Eye (tissue), 1 donor: ENCODE data around the gene ADAM19.
A peak's percentile ranks its signal among the peaks of the same experiment; 100 is the strongest.

Experiments used
- DNase-seq: peaks from one replicate; pipeline ENCODE4 v3.0.0-alpha.2; 2015

The ADAM19 gene

GRCh38 chr5:157541447-157542118, 34.0 kb downstream of the ADAM19 start:
- DNase-seq = no peak

- peak; percentile 37 for DNase-seq
Observed at GRCh38 chr5:157540707-157541446, 34.7 kb downstream of the ADAM19 start.

DNA sequence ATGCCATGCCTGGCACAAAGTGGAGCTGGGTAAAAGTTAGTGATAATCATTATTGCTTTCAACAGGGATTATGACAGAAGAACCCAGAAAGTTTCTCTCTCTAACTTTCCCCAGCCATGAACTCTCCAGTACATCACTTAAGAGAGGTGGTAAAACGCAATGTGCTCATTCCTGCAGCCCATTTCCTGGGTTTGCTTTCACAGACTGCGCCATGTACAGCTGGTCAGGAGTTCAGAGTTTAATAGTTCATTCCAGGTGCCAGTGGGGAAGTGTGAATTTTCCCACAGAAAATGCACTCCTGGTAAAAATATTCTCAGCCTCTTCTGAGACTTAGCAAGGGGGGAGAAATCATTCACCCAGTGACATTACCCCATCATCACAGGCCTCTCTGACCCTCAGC, 35.5 kb downstream of the ADAM19 start:
- DNase-seq = no peak

DNA sequence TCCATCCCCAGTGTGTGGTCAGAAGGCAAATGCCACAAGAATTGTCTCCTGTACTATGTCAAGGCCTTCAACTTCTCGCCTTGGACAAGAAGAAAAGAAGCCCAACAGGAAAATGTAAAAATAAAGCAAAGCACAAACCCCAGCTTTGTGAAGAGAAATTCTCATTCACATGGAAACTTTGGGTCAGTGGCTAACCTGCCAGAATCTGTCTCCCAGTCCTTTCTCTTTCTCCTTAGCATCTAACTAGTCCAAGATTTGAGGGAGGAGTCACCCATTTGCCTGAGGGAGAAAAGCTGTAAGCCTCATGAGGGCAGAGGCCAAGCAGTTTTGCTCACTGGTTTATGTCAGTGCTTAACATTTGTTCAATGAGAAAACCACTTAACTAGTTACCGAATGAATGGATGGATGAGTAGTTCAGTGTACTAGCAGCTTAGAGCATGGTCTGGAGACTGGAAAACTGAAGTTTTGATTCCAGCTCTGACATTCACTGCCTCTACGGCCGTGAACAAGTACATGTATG, 36.0 kb downstream of the ADAM19 start:
- DNase-seq = no peak

GRCh38 chr5:157538311-157538710, 37.3 kb downstream of the ADAM19 start:
- no peak for DNase-seq

- DNase-seq = no peak
Observed at GRCh38 chr5:157535042-157535865, 40.3 kb downstream of the ADAM19 start.

DNA sequence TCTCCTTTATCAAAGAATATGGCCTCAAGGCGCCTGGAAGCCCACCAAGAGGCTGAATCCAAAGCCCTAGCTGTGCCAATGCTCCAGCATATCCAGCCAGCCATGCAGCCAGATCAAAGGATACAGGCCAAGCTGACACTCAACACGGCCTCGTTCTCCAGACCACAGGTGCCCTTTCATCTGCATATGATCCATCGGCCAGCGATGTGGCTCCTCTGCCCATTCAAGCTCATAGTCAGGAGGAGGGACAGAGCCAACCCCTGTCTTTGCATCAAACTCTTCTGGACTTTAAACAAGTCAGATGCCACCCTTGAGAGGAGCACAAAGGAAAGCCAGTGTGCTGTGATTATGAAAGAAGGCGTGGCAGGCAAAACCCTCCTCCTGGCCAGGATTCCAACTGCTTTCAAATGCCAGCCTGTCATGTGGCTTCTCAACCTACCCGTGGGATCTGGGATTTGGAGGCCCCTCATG, 42.5 kb downstream of the ADAM19 start:
- no peak for DNase-seq

GRCh38 chr5:157532022-157532421, 43.6 kb downstream of the ADAM19 start:
- no peak for DNase-seq

DNA sequence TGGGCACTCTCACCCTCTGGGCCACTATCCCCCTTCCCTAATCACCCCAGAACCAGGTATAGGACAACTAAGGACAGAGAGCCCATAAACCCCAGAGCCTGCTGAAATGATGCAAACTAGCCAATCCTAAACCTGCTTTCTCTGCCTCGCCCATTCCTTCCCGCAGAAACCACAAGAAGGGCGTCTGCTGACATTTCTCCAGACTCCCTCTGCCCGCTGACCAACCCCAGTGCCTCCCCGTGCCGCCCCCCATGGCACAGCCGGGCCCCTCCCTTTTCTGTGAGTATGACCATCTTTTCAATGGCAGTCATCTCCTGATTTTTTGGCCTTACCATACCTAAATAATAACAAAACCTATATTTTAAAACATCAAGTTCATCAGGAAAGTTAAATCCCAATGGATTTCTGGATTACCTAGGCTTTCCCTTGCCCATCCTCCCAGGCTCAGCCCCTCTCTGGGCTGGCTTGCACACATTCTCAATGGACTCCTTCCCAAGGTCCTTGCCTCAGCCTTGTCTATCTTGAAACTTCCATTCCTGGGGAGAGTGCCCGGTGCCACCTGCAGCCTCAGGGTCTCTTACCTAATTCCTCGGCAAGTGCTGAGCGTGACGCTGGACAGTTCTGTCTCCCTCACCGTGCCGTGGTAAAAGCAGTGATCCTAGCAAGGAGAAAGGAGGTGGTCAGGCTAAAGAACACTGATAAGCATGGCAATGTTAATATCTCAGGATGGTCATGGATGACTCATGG, 45.2 kb downstream of the ADAM19 start:
- DNase-seq = no peak

- DNase-seq = no peak
Observed at GRCh38 chr5:157529002-157529401, 46.6 kb downstream of the ADAM19 start.

DNA sequence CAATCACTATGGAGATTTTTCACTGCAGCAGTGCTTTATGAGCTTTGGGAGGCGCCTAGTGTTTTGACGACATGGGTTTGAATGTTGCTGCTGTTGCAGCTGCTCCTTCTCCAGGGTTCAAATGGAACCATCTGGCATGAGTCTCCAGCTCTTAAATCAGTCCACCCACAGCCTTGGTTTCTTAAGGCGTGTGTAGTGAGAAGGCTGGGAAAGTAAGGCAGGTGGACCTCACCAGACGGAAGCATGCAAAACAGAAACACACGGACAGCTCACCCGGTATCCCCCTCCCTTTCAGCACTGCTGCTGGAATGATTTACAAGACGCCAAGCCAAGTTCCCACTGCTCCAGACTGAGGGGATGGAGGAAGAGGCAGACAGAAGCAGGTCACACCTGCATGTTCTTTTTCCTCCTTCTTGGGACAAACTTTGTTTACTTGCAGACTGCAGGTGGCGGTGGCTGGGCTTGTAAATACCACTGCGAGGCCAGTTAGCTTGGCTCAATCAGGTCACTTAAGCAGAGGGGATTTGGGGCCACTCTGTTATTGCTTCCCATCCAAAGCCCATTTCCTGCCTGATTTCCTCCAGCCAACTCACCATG, 47.4 kb downstream of the ADAM19 start:
- peak; percentile 56 for DNase-seq

DNA sequence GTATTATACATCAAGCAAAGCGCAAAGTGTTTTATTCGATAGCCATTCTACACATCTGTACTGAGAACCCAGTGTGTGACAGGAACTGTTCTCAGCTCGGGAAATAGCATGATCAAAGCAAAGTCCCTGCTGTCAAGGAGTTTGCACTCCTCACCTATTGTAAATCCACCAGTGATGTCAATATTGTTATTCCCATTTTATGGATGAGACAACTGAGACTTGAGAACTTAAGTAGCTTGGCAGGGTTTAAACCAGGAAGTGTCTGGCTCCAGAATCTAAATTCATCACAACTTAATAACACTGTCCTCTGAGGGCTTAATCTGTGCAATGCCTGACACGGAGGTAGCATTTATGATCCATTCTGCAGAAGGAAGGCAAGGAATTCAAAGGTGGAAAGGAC, 50.7 kb downstream of the ADAM19 start:
- no peak for DNase-seq

GRCh38 chr5:157523976-157524375, 51.6 kb downstream of the ADAM19 start:
- DNase-seq = no peak

- DNase-seq = no peak
Observed at GRCh38 chr5:157521704-157522029, 53.9 kb downstream of the ADAM19 start.

- no peak for DNase-seq
Observed at GRCh38 chr5:157520911-157521703, 54.5 kb downstream of the ADAM19 start.

DNA sequence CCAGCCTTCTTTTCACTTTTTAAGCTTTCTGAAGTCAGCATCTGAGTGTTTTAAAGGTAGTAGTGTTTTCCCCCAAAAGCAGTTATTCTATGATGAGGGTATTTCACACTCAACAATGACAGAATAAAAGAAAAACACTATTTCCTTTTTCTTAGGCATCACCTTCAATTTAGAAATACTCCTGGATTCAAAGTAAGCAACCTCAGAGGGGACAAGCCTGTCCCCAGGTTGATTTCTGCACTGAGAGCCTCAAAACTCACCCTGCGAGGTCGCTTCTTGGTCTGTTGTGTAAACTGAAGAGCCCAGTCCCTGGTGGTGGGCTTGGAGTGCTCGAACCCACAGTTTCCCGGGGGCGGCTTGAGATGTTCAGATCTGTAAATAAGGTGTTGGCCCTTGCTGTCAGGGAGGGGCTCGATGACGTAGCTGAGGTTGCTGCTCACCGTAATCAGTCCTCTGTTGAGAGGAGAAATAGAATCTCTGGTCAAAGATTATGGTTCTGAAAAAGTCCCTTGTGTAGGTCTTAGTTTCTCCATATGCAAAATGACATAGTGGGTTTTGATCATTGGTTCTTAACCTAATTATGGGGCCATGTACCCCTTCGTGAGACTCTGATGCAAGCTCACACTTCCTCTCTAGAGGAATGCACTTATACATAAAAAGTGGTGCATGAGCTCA, 55.9 kb downstream of the ADAM19 start:
- DNase-seq = no peak

GRCh38 chr5:157518963-157519362, 56.6 kb downstream of the ADAM19 start:
- DNase-seq = no peak

DNA sequence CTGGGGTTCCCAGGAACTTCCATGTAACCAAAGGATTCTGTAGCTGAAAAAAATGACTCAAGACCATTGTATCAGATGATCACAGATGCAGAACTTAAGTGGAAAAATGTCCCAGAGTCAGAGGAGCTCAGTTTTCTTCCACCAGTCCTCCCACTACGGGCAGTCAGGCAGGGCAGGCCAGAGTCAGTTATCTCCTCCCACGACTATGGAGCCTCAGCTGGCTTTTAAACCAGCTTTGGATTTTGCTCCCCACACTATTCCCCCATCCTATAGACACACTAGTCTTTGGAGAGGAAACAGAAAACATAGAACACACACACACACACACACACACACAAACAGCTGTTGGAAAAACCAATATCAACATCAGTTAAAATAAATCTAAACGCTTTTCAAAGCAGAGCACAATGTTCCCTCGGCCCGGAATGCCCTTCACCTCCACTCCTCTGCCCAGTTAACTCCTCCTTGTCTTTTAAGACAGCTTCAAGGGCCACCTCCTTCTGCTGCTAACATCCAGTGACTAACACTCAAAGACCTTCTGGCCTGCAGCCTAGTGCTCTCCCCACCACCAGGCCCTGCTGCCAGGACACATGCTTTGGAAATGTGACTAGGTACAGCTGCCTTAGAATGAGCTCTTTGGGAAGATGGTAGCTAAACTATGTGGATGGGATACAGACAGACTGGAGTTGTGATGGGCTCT, 58.8 kb downstream of the ADAM19 start:
- DNase-seq = no peak

- DNase-seq = no peak
Observed at GRCh38 chr5:157516006-157516405, 59.6 kb downstream of the ADAM19 start.

DNA sequence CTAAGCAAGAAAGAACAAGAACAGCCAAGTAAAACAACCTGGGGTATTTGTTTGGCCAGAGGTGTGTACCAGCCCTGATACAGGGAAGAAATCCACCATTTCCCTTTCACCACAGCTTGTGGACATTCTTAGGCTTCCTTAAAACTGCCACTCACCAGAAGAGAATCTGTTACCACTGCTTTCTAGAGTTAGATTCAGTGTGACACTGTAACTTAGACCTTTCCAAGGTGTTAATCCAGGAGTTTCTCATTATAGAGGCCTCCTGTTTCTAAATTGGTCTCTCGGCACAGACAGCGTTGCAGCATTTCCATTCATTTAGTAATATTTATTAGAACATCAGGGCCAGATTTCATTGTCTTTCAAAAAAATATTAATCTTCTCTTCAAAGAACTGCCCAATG, 60.6 kb downstream of the ADAM19 start:
- no peak for DNase-seq
